Measurements from ENCODE around the gene BCKDK. TPM values are rescaled to one million over a fixed set of nuclear protein-coding genes. Genes with fewer than 3 reads are reported as not detected.

The BCKDK gene
- total and polyA plus RNA-seq, 2 of the 13 experiments (the other 11 are each of a cell fraction or from before 2014, with no cell fraction given): 24.9 to 42.6 TPM

DNA sequence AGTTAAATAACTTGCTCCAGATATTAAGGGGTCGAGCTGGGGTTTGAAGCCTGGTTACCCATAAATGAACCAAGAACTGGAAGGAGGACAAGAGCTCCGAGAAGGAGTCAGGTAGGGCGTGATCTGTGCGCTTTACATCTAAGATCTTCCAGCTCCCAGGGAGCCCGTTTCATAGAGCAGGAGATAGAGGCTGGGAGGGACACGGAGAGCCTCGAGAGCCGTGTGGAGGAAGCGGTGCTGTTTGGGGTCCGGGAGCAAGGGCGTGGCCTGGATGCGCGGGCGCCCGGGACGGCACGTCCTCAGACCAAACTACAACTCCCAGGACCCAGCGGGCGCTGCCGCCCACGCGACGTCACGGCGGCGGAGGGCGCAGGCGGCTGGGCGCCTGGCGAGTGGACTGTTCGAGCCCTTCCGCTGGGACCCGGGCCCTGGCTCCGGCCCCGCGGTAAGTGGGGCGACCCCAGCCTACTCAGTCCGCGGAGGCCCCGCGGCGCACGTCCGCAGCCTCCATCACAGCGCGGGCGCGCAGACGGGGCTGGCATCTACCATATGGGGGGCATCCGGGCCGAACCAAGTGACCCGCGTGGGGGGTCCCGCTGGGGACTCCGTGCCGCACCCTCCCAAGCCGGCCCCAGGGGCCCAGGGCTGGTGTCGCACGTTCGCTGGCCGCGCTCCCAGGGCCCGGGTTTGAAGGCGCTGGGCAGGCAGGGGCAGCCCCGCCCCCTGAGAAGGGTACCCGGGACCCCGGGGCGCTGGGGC lies at the start of gene BCKDK (continued):
- TF ChIP-seq, protein P1, sequence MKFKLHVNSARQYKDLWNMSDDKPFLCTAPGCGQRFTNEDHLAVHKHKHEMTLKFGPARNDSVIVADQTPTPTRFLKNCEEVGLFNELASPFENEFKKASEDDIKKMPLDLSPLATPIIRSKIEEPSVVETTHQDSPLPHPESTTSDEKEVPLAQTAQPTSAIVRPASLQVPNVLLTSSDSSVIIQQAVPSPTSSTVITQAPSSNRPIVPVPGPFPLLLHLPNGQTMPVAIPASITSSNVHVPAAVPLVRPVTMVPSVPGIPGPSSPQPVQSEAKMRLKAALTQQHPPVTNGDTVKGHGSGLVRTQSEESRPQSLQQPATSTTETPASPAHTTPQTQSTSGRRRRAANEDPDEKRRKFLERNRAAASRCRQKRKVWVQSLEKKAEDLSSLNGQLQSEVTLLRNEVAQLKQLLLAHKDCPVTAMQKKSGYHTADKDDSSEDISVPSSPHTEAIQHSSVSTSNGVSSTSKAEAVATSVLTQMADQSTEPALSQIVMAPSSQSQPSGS (CRISPR knock-in tag; IDR thresholded peaks at IDR 0.05): peak; percentile 46; the same call in 1 of the 2 replicates
- TF ChIP-seq CEBPG (CRISPR knock-in tag; IDR thresholded peaks at IDR 0.05) (0 out of 2 replicates have a peak, but pooled peaks have one; percentile 1), ZSCAN30 (CRISPR knock-in tag; IDR thresholded peaks at IDR 0.05) (no peak), PAX8 (CRISPR knock-in tag; IDR thresholded peaks at IDR 0.05; ENCODE audit: borderline replicate concordance) (peak; percentile 81; the same call in 1 of the 2 replicates), ISL2 (CRISPR knock-in tag; IDR thresholded peaks at IDR 0.05) (0 out of 2 replicates have a peak, but pooled peaks have one; percentile 12), KLF12 (CRISPR knock-in tag; IDR thresholded peaks at IDR 0.05; ENCODE audit: borderline replicate concordance) (peak; percentile 96), HOXD1 (CRISPR knock-in tag; IDR thresholded peaks at IDR 0.05) (peak; percentile 70; the same call in 1 of the 2 replicates), ZNF660 (CRISPR knock-in tag; IDR thresholded peaks at IDR 0.05; ENCODE audit: borderline replicate concordance, low read depth) (no peak), ZNF251 (CRISPR knock-in tag; IDR thresholded peaks at IDR 0.05) (no peak), PHF8 (CRISPR knock-in tag; IDR thresholded peaks at IDR 0.05) (peak; percentile 90), NR3C1 (CRISPR knock-in tag; IDR thresholded peaks at IDR 0.05) (no peak), ZFX (CRISPR knock-in tag; IDR thresholded peaks at IDR 0.05; ENCODE audit: low read depth) (peak; percentile 86), SRSF4 (IDR thresholded peaks at IDR 0.05; ENCODE audit: low read depth, low read length, poor library complexity, severe bottlenecking) (no peak)
- TF ChIP-seq, protein P2, sequence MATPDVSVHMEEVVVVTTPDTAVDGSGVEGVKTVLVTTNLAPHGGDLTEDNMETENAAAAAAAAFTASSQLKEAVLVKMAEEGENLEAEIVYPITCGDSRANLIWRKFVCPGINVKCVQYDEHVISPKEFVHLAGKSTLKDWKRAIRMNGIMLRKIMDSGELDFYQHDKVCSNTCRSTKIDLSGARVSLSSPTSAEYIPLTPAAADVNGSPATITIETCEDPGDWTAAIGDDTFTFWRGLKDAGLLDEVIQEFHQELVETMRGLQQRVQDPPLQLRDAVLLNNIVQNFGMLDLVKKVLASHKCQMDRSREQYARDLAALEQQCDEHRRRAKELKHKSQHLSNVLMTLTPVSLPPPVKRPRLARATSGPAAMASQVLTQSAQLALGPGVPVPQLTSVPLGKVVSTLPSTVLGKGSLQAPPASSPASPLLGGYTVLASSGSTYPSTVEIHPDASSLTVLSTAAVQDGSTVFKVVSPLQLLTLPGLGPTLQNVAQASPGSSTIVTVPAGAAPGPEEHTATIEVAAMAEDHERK (CRISPR knock-in tag; IDR thresholded peaks at IDR 0.05; ENCODE audit: low read depth): peak; percentile 92
- TF ChIP-seq, protein P3, sequence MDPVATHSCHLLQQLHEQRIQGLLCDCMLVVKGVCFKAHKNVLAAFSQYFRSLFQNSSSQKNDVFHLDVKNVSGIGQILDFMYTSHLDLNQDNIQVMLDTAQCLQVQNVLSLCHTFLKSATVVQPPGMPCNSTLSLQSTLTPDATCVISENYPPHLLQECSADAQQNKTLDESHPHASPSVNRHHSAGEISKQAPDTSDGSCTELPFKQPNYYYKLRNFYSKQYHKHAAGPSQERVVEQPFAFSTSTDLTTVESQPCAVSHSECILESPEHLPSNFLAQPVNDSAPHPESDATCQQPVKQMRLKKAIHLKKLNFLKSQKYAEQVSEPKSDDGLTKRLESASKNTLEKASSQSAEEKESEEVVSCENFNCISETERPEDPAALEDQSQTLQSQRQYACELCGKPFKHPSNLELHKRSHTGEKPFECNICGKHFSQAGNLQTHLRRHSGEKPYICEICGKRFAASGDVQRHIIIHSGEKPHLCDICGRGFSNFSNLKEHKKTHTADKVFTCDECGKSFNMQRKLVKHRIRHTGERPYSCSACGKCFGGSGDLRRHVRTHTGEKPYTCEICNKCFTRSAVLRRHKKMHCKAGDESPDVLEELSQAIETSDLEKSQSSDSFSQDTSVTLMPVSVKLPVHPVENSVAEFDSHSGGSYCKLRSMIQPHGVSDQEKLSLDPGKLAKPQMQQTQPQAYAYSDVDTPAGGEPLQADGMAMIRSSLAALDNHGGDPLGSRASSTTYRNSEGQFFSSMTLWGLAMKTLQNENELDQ (CRISPR knock-in tag; IDR thresholded peaks at IDR 0.05; ENCODE audit: borderline replicate concordance): peak; percentile 27; the same call in 1 of the 2 replicates
- TF ChIP-seq, protein P4, sequence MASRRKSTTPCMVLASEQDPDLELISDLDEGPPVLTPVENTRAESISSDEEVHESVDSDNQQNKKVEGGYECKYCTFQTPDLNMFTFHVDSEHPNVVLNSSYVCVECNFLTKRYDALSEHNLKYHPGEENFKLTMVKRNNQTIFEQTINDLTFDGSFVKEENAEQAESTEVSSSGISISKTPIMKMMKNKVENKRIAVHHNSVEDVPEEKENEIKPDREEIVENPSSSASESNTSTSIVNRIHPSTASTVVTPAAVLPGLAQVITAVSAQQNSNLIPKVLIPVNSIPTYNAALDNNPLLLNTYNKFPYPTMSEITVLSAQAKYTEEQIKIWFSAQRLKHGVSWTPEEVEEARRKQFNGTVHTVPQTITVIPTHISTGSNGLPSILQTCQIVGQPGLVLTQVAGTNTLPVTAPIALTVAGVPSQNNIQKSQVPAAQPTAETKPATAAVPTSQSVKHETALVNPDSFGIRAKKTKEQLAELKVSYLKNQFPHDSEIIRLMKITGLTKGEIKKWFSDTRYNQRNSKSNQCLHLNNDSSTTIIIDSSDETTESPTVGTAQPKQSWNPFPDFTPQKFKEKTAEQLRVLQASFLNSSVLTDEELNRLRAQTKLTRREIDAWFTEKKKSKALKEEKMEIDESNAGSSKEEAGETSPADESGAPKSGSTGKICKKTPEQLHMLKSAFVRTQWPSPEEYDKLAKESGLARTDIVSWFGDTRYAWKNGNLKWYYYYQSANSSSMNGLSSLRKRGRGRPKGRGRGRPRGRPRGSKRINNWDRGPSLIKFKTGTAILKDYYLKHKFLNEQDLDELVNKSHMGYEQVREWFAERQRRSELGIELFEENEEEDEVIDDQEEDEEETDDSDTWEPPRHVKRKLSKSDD (CRISPR knock-in tag; IDR thresholded peaks at IDR 0.05; ENCODE audit: low read depth): peak; percentile 63; the same call in 1 of the 2 replicates
- TF ChIP-seq, protein P5, sequence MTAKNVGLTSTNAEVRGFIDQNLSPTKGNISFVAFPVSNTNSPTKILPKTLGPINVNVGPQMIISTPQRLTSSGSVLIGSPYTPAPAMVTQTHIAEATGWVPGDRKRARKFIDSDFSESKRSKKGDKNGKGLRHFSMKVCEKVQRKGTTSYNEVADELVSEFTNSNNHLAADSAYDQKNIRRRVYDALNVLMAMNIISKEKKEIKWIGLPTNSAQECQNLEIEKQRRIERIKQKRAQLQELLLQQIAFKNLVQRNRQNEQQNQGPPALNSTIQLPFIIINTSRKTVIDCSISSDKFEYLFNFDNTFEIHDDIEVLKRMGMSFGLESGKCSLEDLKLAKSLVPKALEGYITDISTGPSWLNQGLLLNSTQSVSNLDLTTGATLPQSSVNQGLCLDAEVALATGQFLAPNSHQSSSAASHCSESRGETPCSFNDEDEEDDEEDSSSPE (CRISPR knock-in tag; IDR thresholded peaks at IDR 0.05): peak; percentile 90
